Measurements from ENCODE around the gene RSPO4. TPM values are rescaled to one million over a fixed set of nuclear protein-coding genes. Genes with fewer than 3 reads are reported as not detected.

Gene RSPO4
- total and polyA plus RNA-seq, 2 of the 13 experiments (the other 11 are each of a cell fraction or from before 2014, with no cell fraction given), result not detected

- TF ChIP-seq IKZF5 (CRISPR knock-in tag; IDR thresholded peaks at IDR 0.05) (peak; percentile 69; the same call in 1 of the 2 replicates), KDM5B (CRISPR knock-in tag; IDR thresholded peaks at IDR 0.05; ENCODE audit: borderline replicate concordance) (peak; percentile 58; the same call in 1 of the 2 replicates), ZNF564 (CRISPR knock-in tag; IDR thresholded peaks at IDR 0.05) (no peak), ZNF510 (CRISPR knock-in tag; IDR thresholded peaks at IDR 0.05; ENCODE audit: low read depth) (peak; percentile 88; the same call in 1 of the 2 replicates), PAF1 (CRISPR knock-in tag; IDR thresholded peaks at IDR 0.05) (no peak), ZBTB49 (CRISPR knock-in tag; IDR thresholded peaks at IDR 0.05; ENCODE audit: borderline replicate concordance) (0 out of 2 replicates have a peak, but pooled peaks have one; percentile 53), CAMTA2 (CRISPR knock-in tag; IDR thresholded peaks at IDR 0.05; ENCODE audit: borderline replicate concordance) (no peak), FOXP1 (IDR thresholded peaks at IDR 0.05) (no peak), FOXP1 (CRISPR knock-in tag; IDR thresholded peaks at IDR 0.05) (no peak), SMAD3 (CRISPR knock-in tag; IDR thresholded peaks at IDR 0.05) (peak; percentile 63; the same call in 1 of the 2 replicates), BCL6 (CRISPR knock-in tag; IDR thresholded peaks at IDR 0.05) (no peak), ZNF251 (CRISPR knock-in tag; IDR thresholded peaks at IDR 0.05) (0 out of 2 replicates have a peak, but pooled peaks have one; percentile 34), GABPB1 (CRISPR knock-in tag; IDR thresholded peaks at IDR 0.05) (peak; percentile 51), ZFX (CRISPR knock-in tag; IDR thresholded peaks at IDR 0.05; ENCODE audit: low read depth) (0 out of 2 replicates have a peak, but pooled peaks have one; percentile 31), ARID3A (IDR thresholded peaks at IDR 0.05; ENCODE audit: low read depth, low read length) (no peak), ZNF3 (CRISPR knock-in tag; IDR thresholded peaks at IDR 0.05) (no peak), FOSL1 (CRISPR knock-in tag; IDR thresholded peaks at IDR 0.05; ENCODE audit: borderline replicate concordance) (no peak), ZNF883 (CRISPR knock-in tag; IDR thresholded peaks at IDR 0.05; ENCODE audit: not compliant biosample characterization) (peak; percentile 88), HOXA3 (CRISPR knock-in tag; IDR thresholded peaks at IDR 0.05) (no peak), ELF4 (CRISPR knock-in tag; IDR thresholded peaks at IDR 0.05; ENCODE audit: borderline replicate concordance) (no peak), ZBTB25 (CRISPR knock-in tag; IDR thresholded peaks at IDR 0.05) (peak; percentile 74; the same call in 1 of the 2 replicates), ARID2 (CRISPR knock-in tag; IDR thresholded peaks at IDR 0.05; ENCODE audit: borderline replicate concordance) (no peak), RNF2 (conservative IDR thresholded peaks at IDR 0.05; ENCODE audit: low read depth) (peak; percentile 67; the same call in 1 of the 2 replicates)
Observed at GRCh38 chr20:956330-956951, 45.7 kb downstream of the RSPO4 start (continued).
